T-helper 1 cell treated with Interleukin-12 subunit alpha and Interleukin-12 subunit beta and Interleukin-4 antibody, amounts not matched to agents 30 μg/mL and 1 μg/mL, for 36 hours (primary cell): ENCODE data around the gene KCNG1.

Experiments used
- H3K27ac Mint-ChIP-seq: one replicate; pipeline ENCODE4 v1.8.0; 2021; ENCODE audit warnings: mild to moderate bottlenecking, mixed read lengths
- H3K27me3 Mint-ChIP-seq: one replicate; pipeline ENCODE4 v1.8.0; 2021; ENCODE audit warnings: low read depth, mixed read lengths
- H3K36me3 Mint-ChIP-seq: one replicate; pipeline ENCODE4 v1.8.0; 2021; ENCODE audit warnings: low read depth, mixed read lengths
- H3K4me1 Mint-ChIP-seq: one replicate; pipeline ENCODE4 v1.8.0; 2021; ENCODE audit warnings: low read depth, mixed read lengths
- H3K4me3 Mint-ChIP-seq: one replicate; pipeline ENCODE4 v1.8.0; 2021; ENCODE audit warnings: mild to moderate bottlenecking, moderate library complexity, mixed read lengths
- H3K9me3 Mint-ChIP-seq: one replicate; pipeline ENCODE4 v1.8.0; 2021; ENCODE audit warnings: mixed read lengths

KCNG1 gene

GRCh38 chr20:51044796-51045195 is 21.9 kb upstream of the KCNG1 start:
- Mint-ChIP-seq H3K9me3 (no peaks in the 10 kb centered on the region), H3K4me3 (no peak overlapping the region), H3K4me1 (no peaks in the 10 kb centered on the region), H3K27ac (no peak overlapping the region), H3K27me3 (peaks cover 9% of the 10 kb centered on the region), H3K36me3 (no peaks in the 10 kb centered on the region)

- Mint-ChIP-seq H3K4me1 (no peaks in the 10 kb centered on the region), H3K27ac (no peak overlapping the region), H3K27me3 (peaks cover 3% of the 10 kb centered on the region), H3K4me3 (no peak overlapping the region), H3K9me3 (no peaks in the 10 kb centered on the region), H3K36me3 (no peaks in the 10 kb centered on the region)
These were observed 20.9 kb upstream of the KCNG1 start for GRCh38 chr20:51043811-51044210.

GRCh38 chr20:51042657-51043247 is 19.8 kb upstream of the KCNG1 start:
- Mint-ChIP-seq H3K27ac (no peak overlapping the region), H3K9me3 (no peaks in the 10 kb centered on the region), H3K4me3 (no peak overlapping the region), H3K4me1 (no peaks in the 10 kb centered on the region), H3K27me3 (peaks cover 3% of the 10 kb centered on the region), H3K36me3 (no peaks in the 10 kb centered on the region)

- no peaks in the 10 kb centered on the region for H3K36me3 Mint-ChIP-seq
- H3K9me3 Mint-ChIP-seq: no peaks in the 10 kb centered on the region
- H3K4me1 Mint-ChIP-seq: no peaks in the 10 kb centered on the region
- no peak overlapping the region for H3K4me3 Mint-ChIP-seq
- H3K27ac Mint-ChIP-seq: no peak overlapping the region
- peaks cover 3% of the 10 kb centered on the region for H3K27me3 Mint-ChIP-seq
These were observed 19.2 kb upstream of the KCNG1 start for GRCh38 chr20:51042064-51042463.

GRCh38 chr20:51037532-51038115 is 14.7 kb upstream of the KCNG1 start:
- no peaks in the 10 kb centered on the region for H3K4me1 Mint-ChIP-seq
- no peak overlapping the region for H3K27ac Mint-ChIP-seq
- no peaks in the 10 kb centered on the region for H3K27me3 Mint-ChIP-seq
- H3K9me3 Mint-ChIP-seq: no peaks in the 10 kb centered on the region
- H3K36me3 Mint-ChIP-seq: no peaks in the 10 kb centered on the region
- H3K4me3 Mint-ChIP-seq: no peak overlapping the region

- H3K27me3 Mint-ChIP-seq: no peaks in the 10 kb centered on the region
- H3K4me3 Mint-ChIP-seq: no peak overlapping the region
- H3K36me3 Mint-ChIP-seq: no peaks in the 10 kb centered on the region
- H3K4me1 Mint-ChIP-seq: no peaks in the 10 kb centered on the region
- no peak overlapping the region for H3K27ac Mint-ChIP-seq
- peaks cover 6% of the 10 kb centered on the region for H3K9me3 Mint-ChIP-seq
These were observed 14.1 kb upstream of the KCNG1 start for GRCh38 chr20:51036827-51037531.

- no peaks in the 10 kb centered on the region for H3K4me1 Mint-ChIP-seq
- peaks cover 13% of the 10 kb centered on the region for H3K9me3 Mint-ChIP-seq
- no peak overlapping the region for H3K4me3 Mint-ChIP-seq
- H3K27me3 Mint-ChIP-seq: peaks cover 7% of the 10 kb centered on the region
- H3K36me3 Mint-ChIP-seq: no peaks in the 10 kb centered on the region
- H3K27ac Mint-ChIP-seq: no peak overlapping the region
These were observed 13.3 kb upstream of the KCNG1 start for GRCh38 chr20:51036226-51036625.

- Mint-ChIP-seq H3K4me3 (no peak overlapping the region), H3K27ac (no peak overlapping the region), H3K4me1 (no peaks in the 10 kb centered on the region), H3K36me3 (no peaks in the 10 kb centered on the region), H3K9me3 (peaks cover 13% of the 10 kb centered on the region), H3K27me3 (peaks cover 11% of the 10 kb centered on the region)
These were observed 12.2 kb upstream of the KCNG1 start for GRCh38 chr20:51034988-51035656.

GRCh38 chr20:51034476-51034875 is 11.6 kb upstream of the KCNG1 start:
- Mint-ChIP-seq H3K4me3 (no peak overlapping the region), H3K36me3 (no peaks in the 10 kb centered on the region), H3K27ac (no peak overlapping the region), H3K27me3 (peaks cover 14% of the 10 kb centered on the region), H3K9me3 (peaks cover 13% of the 10 kb centered on the region), H3K4me1 (no peaks in the 10 kb centered on the region)

- Mint-ChIP-seq H3K27me3 (peaks cover 49% of the 10 kb centered on the region), H3K27ac (no peak overlapping the region), H3K4me3 (no peak overlapping the region), H3K9me3 (peaks cover 13% of the 10 kb centered on the region), H3K36me3 (no peaks in the 10 kb centered on the region), H3K4me1 (no peaks in the 10 kb centered on the region)
These were observed 7.3 kb upstream of the KCNG1 start for GRCh38 chr20:51029963-51030920.

GRCh38 chr20:51029556-51029955 is 6.6 kb upstream of the KCNG1 start:
- Mint-ChIP-seq H3K4me3 (no peak overlapping the region), H3K27ac (no peak overlapping the region), H3K9me3 (peaks cover 13% of the 10 kb centered on the region), H3K36me3 (no peaks in the 10 kb centered on the region), H3K4me1 (no peaks in the 10 kb centered on the region), H3K27me3 (peaks cover 55% of the 10 kb centered on the region)

GRCh38 chr20:51028616-51029212 is 5.8 kb upstream of the KCNG1 start:
- Mint-ChIP-seq H3K4me1 (peaks cover 4% of the 10 kb centered on the region), H3K27ac (no peak overlapping the region), H3K27me3 (peaks cover 63% of the 10 kb centered on the region), H3K36me3 (no peaks in the 10 kb centered on the region), H3K4me3 (no peak overlapping the region), H3K9me3 (peaks cover 13% of the 10 kb centered on the region)

GRCh38 chr20:51027035-51027795 is 4.3 kb upstream of the KCNG1 start:
- Mint-ChIP-seq H3K9me3 (peaks cover 9% of the 10 kb centered on the region), H3K4me1 (peaks cover 7% of the 10 kb centered on the region), H3K4me3 (no peak overlapping the region), H3K36me3 (no peaks in the 10 kb centered on the region), H3K27ac (no peak overlapping the region), H3K27me3 (peaks cover 70% of the 10 kb centered on the region)
